ENCODE results near the gene MMP15. TPM values are rescaled to one million over a fixed set of nuclear protein-coding genes. Genes with fewer than 3 reads are reported as not detected.
"Not testable (repeated sequence)": the region's sequence is repeated elsewhere in the genome, so short reads cannot be mapped to it uniquely, and the experiment has no call there.

Gene MMP15
- total RNA-seq, 4 donors from 2014 or later, result 48.0 to 161 (median 92.3) TPM

DNA sequence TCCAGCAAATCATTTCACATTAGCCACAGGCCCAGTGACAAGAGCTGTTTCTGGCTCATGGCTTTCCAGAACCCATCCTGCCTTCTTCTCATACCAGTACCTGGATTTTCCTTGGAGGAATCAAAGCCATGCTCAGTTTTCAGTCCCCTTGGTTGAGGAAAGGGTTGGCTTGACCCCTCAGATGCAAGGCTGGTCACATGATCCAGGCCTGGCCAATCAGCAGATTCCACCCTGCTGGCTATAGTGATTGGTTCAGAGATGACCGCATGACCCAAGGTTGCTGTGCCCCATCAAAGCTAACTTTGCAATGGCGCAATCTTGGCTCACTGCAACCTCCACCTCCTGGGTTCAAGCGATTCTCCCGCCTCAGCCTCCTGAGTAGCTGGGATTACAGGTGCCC lies 45.0 kb downstream of the MMP15 start:
- WGBS, 2 donors (ENCODE audit: low coverage in 1 of 2), result 100% methylated on average over 1 to 4 of the region's 4 CpGs
- no peak for DNase-seq
- in situ Hi-C loops (cut with MboI; ENCODE audit: low pct_ligation_motif_present in 1 of 4, low pct_unique_long_range_greater_than_20kb in 1 of 4, low sequenced_read_pairs in 3 of 4) (no loop called here), intact Hi-C loops (cut with DNase I; ENCODE audit: low total_unique reads) (no loop called here)
- H3K36me3 ChIP-seq, result no peaks in the 10 kb centered on the region
- TF ChIP-seq POLR2A (IDR thresholded peaks at IDR 0.05) (no peak), POLR2AphosphoS5 (IDR thresholded peaks at IDR 0.05) (no peak), EP300 (IDR thresholded peaks at IDR 0.05; ENCODE audit: low read depth) (no peak)
- TF ChIP-seq, protein P1, sequence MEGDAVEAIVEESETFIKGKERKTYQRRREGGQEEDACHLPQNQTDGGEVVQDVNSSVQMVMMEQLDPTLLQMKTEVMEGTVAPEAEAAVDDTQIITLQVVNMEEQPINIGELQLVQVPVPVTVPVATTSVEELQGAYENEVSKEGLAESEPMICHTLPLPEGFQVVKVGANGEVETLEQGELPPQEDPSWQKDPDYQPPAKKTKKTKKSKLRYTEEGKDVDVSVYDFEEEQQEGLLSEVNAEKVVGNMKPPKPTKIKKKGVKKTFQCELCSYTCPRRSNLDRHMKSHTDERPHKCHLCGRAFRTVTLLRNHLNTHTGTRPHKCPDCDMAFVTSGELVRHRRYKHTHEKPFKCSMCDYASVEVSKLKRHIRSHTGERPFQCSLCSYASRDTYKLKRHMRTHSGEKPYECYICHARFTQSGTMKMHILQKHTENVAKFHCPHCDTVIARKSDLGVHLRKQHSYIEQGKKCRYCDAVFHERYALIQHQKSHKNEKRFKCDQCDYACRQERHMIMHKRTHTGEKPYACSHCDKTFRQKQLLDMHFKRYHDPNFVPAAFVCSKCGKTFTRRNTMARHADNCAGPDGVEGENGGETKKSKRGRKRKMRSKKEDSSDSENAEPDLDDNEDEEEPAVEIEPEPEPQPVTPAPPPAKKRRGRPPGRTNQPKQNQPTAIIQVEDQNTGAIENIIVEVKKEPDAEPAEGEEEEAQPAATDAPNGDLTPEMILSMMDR (IDR thresholded peaks at IDR 0.05), result no peak
- H3K4me1 ChIP-seq, result no peaks in the 10 kb centered on the region
- H3K27ac ChIP-seq, result no peak overlapping the region
- no peaks in the 10 kb centered on the region for H3K9me3 ChIP-seq
- no peaks in the 10 kb centered on the region for H3K27me3 ChIP-seq
- no peak overlapping the region for H3K4me3 ChIP-seq

DNA sequence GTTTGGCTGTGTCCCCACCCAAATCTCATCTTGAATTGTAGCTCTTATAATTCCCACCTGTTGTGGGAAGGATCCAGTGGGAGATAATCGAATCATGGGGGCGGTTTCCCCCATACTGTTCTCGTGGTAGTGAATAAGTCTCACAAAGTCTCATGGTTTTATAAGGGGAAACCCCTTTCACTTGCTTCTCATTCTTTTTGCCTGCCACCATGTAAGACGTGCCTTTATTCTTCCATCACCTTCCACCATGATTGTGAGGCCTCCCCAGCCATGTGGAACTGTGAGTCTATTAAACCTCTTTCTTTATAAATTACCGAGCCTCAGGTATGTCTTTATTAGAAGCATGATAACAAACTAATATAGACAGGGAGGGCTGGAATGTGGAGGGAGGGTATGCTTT lies 46.6 kb downstream of the MMP15 start:
- H3K36me3 ChIP-seq; DNase-seq; H3K4me3 ChIP-seq; H3K27me3 ChIP-seq; in situ Hi-C loops (cut with MboI; ENCODE audit: low pct_ligation_motif_present in 1 of 4, low pct_unique_long_range_greater_than_20kb in 1 of 4, low sequenced_read_pairs in 3 of 4); H3K4me1 ChIP-seq; H3K9me3 ChIP-seq; H3K27ac ChIP-seq; intact Hi-C loops (cut with DNase I; ENCODE audit: low total_unique reads): not testable (repeated sequence)
- 85 to 87% methylated on average over 5 of the region's 5 CpGs for WGBS, 2 donors (ENCODE audit: low coverage in 1 of 2)

DNA sequence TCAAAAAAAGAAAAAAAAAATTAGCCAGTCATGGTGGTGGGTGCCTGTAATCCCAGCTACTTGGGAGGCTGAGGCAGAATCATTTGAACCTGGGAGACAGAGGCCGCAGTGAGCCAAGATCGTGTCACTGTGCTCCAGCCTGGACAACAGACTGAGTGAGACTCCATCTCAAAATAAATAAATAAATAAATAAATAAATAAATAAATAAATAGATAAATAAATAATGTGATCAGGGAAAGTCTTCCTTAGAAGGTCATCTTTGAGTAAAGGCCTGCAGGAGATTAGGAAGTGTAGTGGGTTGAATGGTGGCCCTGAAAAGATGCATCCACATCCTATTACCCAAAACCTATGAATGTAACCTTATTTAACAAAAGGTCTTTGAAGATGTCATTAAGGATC lies 47.5 kb downstream of the MMP15 start:
- H3K27me3 ChIP-seq; H3K9me3 ChIP-seq; H3K4me3 ChIP-seq; intact Hi-C loops (cut with DNase I; ENCODE audit: low total_unique reads); H3K36me3 ChIP-seq; in situ Hi-C loops (cut with MboI; ENCODE audit: low pct_ligation_motif_present in 1 of 4, low pct_unique_long_range_greater_than_20kb in 1 of 4, low sequenced_read_pairs in 3 of 4); DNase-seq; H3K4me1 ChIP-seq; H3K27ac ChIP-seq: not testable (repeated sequence)
- 100% methylated on average over 2 of the region's 2 CpGs; no CpG with 5 or more reads in 1 of the 2 donors for WGBS, 2 donors (ENCODE audit: low coverage in 1 of 2)

DNA sequence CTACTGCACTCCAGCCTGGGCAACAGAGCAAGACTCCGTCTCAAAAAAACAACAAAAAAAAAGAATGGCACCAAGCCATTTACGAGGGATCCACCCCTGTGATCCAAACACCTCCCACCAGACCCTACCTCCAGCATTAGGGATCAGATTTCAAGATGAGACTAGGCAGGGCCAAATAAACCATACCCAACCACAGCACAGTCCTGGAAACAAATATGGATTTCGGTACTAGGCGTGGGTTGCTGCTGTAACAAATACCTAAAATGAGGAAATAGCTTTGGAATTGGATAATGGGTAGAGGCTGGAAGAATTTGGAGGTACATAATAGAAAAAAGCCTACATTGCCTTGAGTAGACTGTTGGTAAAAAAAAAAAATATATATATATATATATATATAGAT lies 49.1 kb downstream of the MMP15 start:
- Histone ChIP-seq H3K4me1 (no peaks in the 10 kb centered on the region), H3K36me3 (no peaks in the 10 kb centered on the region), H3K9me3 (no peaks in the 10 kb centered on the region), H3K27me3 (no peaks in the 10 kb centered on the region), H3K27ac (no peak overlapping the region), H3K4me3 (no peak overlapping the region)
- in situ Hi-C loops (cut with MboI; ENCODE audit: low pct_ligation_motif_present in 1 of 4, low pct_unique_long_range_greater_than_20kb in 1 of 4, low sequenced_read_pairs in 3 of 4) (no loop called here), intact Hi-C loops (cut with DNase I; ENCODE audit: low total_unique reads) (no loop called here)
- TF ChIP-seq POLR2AphosphoS5 (IDR thresholded peaks at IDR 0.05) (no peak), POLR2A (IDR thresholded peaks at IDR 0.05) (no peak)
- no peak for DNase-seq
- 66 to 87% methylated on average over 3 to 4 of the region's 4 CpGs for WGBS, 2 donors (ENCODE audit: low coverage in 1 of 2)

DNA sequence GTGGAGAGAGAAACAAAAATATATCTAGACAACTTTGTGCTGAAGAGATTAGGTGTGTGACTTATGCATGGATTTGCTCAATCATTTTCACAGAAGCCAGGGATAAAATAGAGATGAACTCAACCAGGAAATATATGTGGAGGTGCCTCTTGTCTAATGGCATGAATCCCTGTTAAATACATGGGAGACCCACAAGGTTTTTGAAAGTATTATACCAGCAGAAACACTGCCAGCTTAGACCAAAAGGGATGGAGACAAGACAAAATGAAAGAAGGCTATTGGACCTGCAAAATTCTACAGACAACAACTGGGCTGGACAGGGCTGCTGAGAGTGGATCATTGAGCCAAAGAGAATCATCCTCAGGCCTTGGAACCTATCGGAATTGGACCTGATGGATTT lies 51.0 kb downstream of the MMP15 start:
- WGBS, 2 donors (ENCODE audit: low coverage in 1 of 2), result 71 to 93% methylated on average over 1 of the region's 1 CpG
- intact Hi-C loops (cut with DNase I; ENCODE audit: low total_unique reads) (no loop called here), in situ Hi-C loops (cut with MboI; ENCODE audit: low pct_ligation_motif_present in 1 of 4, low pct_unique_long_range_greater_than_20kb in 1 of 4, low sequenced_read_pairs in 3 of 4) (no loop called here)
- Histone ChIP-seq H3K27ac (no peak overlapping the region), H3K4me3 (no peak overlapping the region), H3K4me1 (no peaks in the 10 kb centered on the region), H3K9me3 (no peaks in the 10 kb centered on the region), H3K36me3 (no peaks in the 10 kb centered on the region), H3K27me3 (no peaks in the 10 kb centered on the region)
- TF ChIP-seq POLR2A (IDR thresholded peaks at IDR 0.05), result no peak
- TF ChIP-seq, protein P1 (IDR thresholded peaks at IDR 0.05), result no peak
- no peak for TF ChIP-seq EP300 (IDR thresholded peaks at IDR 0.05; ENCODE audit: low read depth)
- TF ChIP-seq POLR2AphosphoS5 (IDR thresholded peaks at IDR 0.05), result no peak
- no peak for DNase-seq

DNA sequence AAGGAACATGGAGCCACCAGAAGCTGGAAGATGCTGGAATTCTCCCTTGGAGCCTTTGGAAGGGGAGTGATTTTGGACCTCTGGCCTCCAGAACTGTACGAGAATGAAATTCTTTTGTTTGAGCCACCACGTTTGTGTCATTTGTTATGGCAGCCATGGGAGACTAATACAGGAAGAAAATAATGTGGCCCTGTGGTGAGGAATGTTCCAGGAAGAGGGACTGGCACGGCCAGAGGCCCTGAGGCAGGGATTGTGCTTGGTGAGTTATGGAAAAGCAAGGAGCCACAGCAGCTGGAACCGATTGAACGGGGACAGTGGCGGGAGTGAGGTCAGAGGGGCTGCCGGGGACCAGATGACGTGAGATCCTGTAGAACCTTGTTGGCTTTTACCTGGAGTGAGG lies 52.2 kb downstream of the MMP15 start:
- no peak overlapping the region for H3K4me3 ChIP-seq
- H3K36me3 ChIP-seq, result no peaks in the 10 kb centered on the region
- H3K4me1 ChIP-seq, result no peaks in the 10 kb centered on the region
- TF ChIP-seq EP300 (IDR thresholded peaks at IDR 0.05; ENCODE audit: low read depth), result no peak
- TF ChIP-seq POLR2A (IDR thresholded peaks at IDR 0.05), result no peak
- no peak for TF ChIP-seq POLR2AphosphoS5 (IDR thresholded peaks at IDR 0.05)
- TF ChIP-seq, protein P1 (IDR thresholded peaks at IDR 0.05), result no peak
- H3K9me3 ChIP-seq, result no peaks in the 10 kb centered on the region
- intact Hi-C loops (cut with DNase I; ENCODE audit: low total_unique reads), result no loop called here
- H3K27me3 ChIP-seq, result no peaks in the 10 kb centered on the region
- H3K27ac ChIP-seq, result no peak overlapping the region
- WGBS, 2 donors (ENCODE audit: low coverage in 1 of 2), result 68 to 72% methylated on average over 3 to 8 of the region's 8 CpGs
- in situ Hi-C loops (cut with MboI; ENCODE audit: low pct_ligation_motif_present in 1 of 4, low pct_unique_long_range_greater_than_20kb in 1 of 4, low sequenced_read_pairs in 3 of 4), result no loop called here
- DNase-seq, result no peak

DNA sequence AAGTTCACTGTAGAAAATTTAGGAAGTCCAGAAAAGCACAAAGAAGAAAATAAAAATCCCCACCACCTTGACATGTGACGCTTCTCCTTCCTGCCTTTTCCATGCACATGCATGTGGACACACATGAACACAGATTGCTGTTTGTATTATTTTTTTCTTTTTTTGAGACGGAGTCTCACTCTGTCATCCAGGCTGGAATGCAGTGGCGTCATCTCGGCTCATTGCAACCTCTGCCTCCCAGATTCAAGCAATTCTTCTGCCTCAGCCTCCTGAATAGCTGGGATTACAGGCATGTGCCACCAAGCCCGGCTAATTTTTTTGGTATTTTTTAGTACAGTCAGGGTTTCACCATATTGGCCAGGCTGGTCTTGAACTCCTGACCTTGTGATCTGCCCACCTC lies 55.1 kb downstream of the MMP15 start:
- H3K9me3 ChIP-seq; H3K36me3 ChIP-seq; H3K27ac ChIP-seq; intact Hi-C loops (cut with DNase I; ENCODE audit: low total_unique reads); in situ Hi-C loops (cut with MboI; ENCODE audit: low pct_ligation_motif_present in 1 of 4, low pct_unique_long_range_greater_than_20kb in 1 of 4, low sequenced_read_pairs in 3 of 4); H3K4me1 ChIP-seq; H3K4me3 ChIP-seq; H3K27me3 ChIP-seq; DNase-seq: not testable (repeated sequence)
- WGBS, 2 donors (ENCODE audit: low coverage in 1 of 2), result 76 to 90% methylated on average over 3 to 5 of the region's 5 CpGs

All from transverse colon (tissue), 4 donors.